ENCODE measurements around the gene CAPSL.

GRCh38 chr5:35971878-35972210 lies 33.4 kb upstream of the CAPSL start:
- no peak for TF ChIP-seq CTCF (IDR thresholded peaks at IDR 0.05)
- no peak for TF ChIP-seq ZFX (IDR thresholded peaks at IDR 0.05; ENCODE audit: borderline replicate concordance)

Measured in 22Rv1 (cell line).